DLD1 (cell line): ENCODE results near the gene TNRC6C.

Source experiments
- in situ Hi-C: cut with HindIII; loops from 2 replicates; pipeline ENCODE4 v1.10.0; 2017; ENCODE audit warnings: low sequenced_read_pairs

TNRC6C gene

GRCh38 chr17:78146881-78147280 is 188.4 kb downstream of the TNRC6C start:
- in situ Hi-C loops, result no loop called here

GRCh38 chr17:78147315-78147998 is 189.0 kb downstream of the TNRC6C start:
- in situ Hi-C loops, result no loop called here

GRCh38 chr17:78148286-78149016 is 189.9 kb downstream of the TNRC6C start:
- in situ Hi-C loops, result no loop called here

GRCh38 chr17:78151514-78152008 is 193.1 kb downstream of the TNRC6C start:
- in situ Hi-C loops, result no loop called here

- in situ Hi-C loops, result no loop called here
These were observed 196.7 kb downstream of the TNRC6C start for GRCh38 chr17:78154903-78155811.
